ENCODE data around the gene TBX15.

Gene TBX15

DNA sequence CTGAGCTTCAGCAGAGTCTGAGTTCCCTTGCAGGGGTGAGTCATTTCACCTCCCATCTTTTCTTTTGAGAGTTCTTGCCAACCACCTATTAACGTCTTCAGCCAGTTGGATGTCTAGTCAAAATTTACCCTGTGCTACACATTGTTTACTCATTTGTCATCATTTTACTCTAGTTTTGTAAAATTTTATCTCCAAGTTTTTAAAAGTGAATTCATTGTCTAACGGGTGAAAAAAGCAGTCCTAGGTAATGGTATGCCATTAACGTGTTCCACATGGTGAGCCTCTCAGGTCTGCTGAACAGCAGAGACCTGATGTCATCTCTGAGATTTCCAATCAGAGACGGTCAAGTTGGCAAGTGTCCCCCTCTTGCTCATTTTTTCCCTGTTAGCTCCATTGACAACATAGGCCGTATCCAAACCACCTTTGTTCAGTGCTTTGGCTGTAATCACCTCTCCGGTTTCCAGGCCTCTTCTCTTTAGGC lies 85.4 kb downstream of the TBX15 start:
- H3K4me1 ChIP-seq (ENCODE audit: low read depth, poor library complexity, severe bottlenecking) = no peaks in the 10 kb centered on the region
- H3K27ac ChIP-seq = no peak overlapping the region
- no peaks in the 10 kb centered on the region for H3K79me2 ChIP-seq (ENCODE audit: insufficient read depth, low read depth)
- H3K4me3 ChIP-seq (IDR thresholded peaks at IDR 0.05; ENCODE audit: insufficient read depth, low read depth, low read length) = no peak overlapping the region
- H3K9ac ChIP-seq = no peak overlapping the region
- no peak overlapping the region for H3K4me2 ChIP-seq
- H3K36me3 ChIP-seq (ENCODE audit: insufficient read depth) = no peaks in the 10 kb centered on the region
- no peaks in the 10 kb centered on the region for H4K20me1 ChIP-seq (ENCODE audit: insufficient read depth)
- TF ChIP-seq CTCF (conservative IDR thresholded peaks at IDR 0.05; ENCODE audit: low read depth, low read length) = no peak
- no peaks in the 10 kb centered on the region for H3K27me3 ChIP-seq (ENCODE audit: insufficient read depth, low read depth)
- H2AFZ ChIP-seq (ENCODE audit: low read depth) = no peak overlapping the region

- Histone ChIP-seq H3K4me1 (ENCODE audit: low read depth, poor library complexity, severe bottlenecking) (no peaks in the 10 kb centered on the region), H3K4me2 (no peak overlapping the region), H3K36me3 (ENCODE audit: insufficient read depth) (no peaks in the 10 kb centered on the region), H3K4me3 (IDR thresholded peaks at IDR 0.05; ENCODE audit: insufficient read depth, low read depth, low read length) (no peak overlapping the region), H3K9ac (no peak overlapping the region), H4K20me1 (ENCODE audit: insufficient read depth) (no peaks in the 10 kb centered on the region), H3K27ac (no peak overlapping the region), H3K79me2 (ENCODE audit: insufficient read depth, low read depth) (no peaks in the 10 kb centered on the region), H3K27me3 (ENCODE audit: insufficient read depth, low read depth) (no peaks in the 10 kb centered on the region), H2AFZ (ENCODE audit: low read depth) (no peak overlapping the region)
- TF ChIP-seq CTCF (conservative IDR thresholded peaks at IDR 0.05; ENCODE audit: low read depth, low read length) = no peak
These were observed 85.8 kb downstream of the TBX15 start for GRCh38 chr1:118902299-118902698.

DNA sequence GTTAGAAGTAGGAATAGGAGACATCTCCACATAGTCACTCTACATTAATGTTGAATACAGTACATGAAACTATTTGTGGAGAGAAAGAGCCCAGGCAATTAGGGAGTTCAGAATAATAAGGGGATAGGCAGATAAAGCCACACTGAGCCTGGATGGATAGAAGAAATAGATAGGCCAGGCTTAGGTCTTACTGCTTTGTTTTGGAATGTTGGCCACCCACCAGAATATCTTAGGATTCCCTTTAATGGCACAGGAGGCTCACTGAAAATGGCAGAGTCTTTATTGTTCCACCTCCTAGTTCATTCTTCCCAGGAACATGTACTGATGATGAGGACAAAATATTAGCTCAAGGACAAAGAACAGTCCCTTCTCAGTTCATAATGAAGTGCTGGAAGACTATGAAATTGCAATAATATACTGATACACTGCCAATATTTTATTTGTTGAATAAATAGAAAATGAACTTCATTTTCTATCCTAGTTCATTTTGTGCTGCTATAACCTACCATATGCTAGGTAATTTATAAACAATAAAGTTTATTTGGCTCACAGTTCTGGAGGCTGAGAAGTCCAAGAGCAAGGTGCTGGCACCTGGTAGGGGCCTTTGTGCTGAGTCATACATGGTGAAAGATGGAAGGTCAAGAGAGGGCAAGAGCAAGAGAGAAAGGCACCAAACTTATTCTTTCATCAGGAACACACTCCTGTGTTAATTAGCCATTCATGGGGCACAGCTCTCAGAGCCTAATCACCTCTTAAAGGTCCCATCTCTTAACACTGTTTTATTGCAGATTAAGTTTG lies 87.3 kb downstream of the TBX15 start:
- Histone ChIP-seq H3K4me2 (no peak overlapping the region), H4K20me1 (ENCODE audit: insufficient read depth) (no peaks in the 10 kb centered on the region), H3K4me1 (ENCODE audit: low read depth, poor library complexity, severe bottlenecking) (no peaks in the 10 kb centered on the region), H3K9ac (no peak overlapping the region), H3K27ac (no peak overlapping the region), H3K79me2 (ENCODE audit: insufficient read depth, low read depth) (no peaks in the 10 kb centered on the region), H3K36me3 (ENCODE audit: insufficient read depth) (no peaks in the 10 kb centered on the region), H2AFZ (ENCODE audit: low read depth) (no peak overlapping the region), H3K4me3 (IDR thresholded peaks at IDR 0.05; ENCODE audit: insufficient read depth, low read depth, low read length) (no peak overlapping the region), H3K27me3 (ENCODE audit: insufficient read depth, low read depth) (no peaks in the 10 kb centered on the region)
- no peak for TF ChIP-seq CTCF (conservative IDR thresholded peaks at IDR 0.05; ENCODE audit: low read depth, low read length)

GRCh38 chr1:118899340-118899739 lies 88.8 kb downstream of the TBX15 start:
- Histone ChIP-seq H4K20me1 (ENCODE audit: insufficient read depth) (no peaks in the 10 kb centered on the region), H2AFZ (ENCODE audit: low read depth) (no peak overlapping the region), H3K36me3 (ENCODE audit: insufficient read depth) (no peaks in the 10 kb centered on the region), H3K9ac (no peak overlapping the region), H3K27me3 (ENCODE audit: insufficient read depth, low read depth) (no peaks in the 10 kb centered on the region), H3K4me3 (IDR thresholded peaks at IDR 0.05; ENCODE audit: insufficient read depth, low read depth, low read length) (no peak overlapping the region), H3K27ac (no peak overlapping the region), H3K79me2 (ENCODE audit: insufficient read depth, low read depth) (no peaks in the 10 kb centered on the region), H3K4me1 (ENCODE audit: low read depth, poor library complexity, severe bottlenecking) (no peaks in the 10 kb centered on the region), H3K4me2 (no peak overlapping the region)
- no peak for TF ChIP-seq CTCF (conservative IDR thresholded peaks at IDR 0.05; ENCODE audit: low read depth, low read length)

Measured in KMS-11 (cell line).